ENCODE results near the gene COL8A2. TPM values are rescaled to one million over a fixed set of nuclear protein-coding genes. Genes with fewer than 3 reads are reported as not detected.

COL8A2 gene
- total and polyA plus RNA-seq, 2 donors = 6.7 to 11.5 TPM

- no peak for DNase-seq (ENCODE audit: low read depth in 6 of 9, low spot score in 9 of 9)
- Histone ChIP-seq H3K4me3 (ENCODE audit: low read length in 2 of 2) (no peak overlapping the region), H3K27ac (ENCODE audit: low read depth in 1 of 2, low read length in 1 of 2) (no peak overlapping the region), H3K36me3 (ENCODE audit: control insufficient read depth in 2 of 2, insufficient read depth in 2 of 2, low read length in 1 of 2) (peaks cover 0 to 7% of the 10 kb centered on the region in 2 donors), H3K27me3 (ENCODE audit: control insufficient read depth in 2 of 2, insufficient read depth in 1 of 2, low read length in 1 of 2) (no peaks in the 10 kb centered on the region), H3K9me3 (ENCODE audit: control insufficient read depth in 2 of 2, insufficient read depth in 1 of 2, low read length in 1 of 2) (no peaks in the 10 kb centered on the region), H3K4me1 (ENCODE audit: control insufficient read depth in 2 of 2, insufficient read depth in 2 of 2, low read length in 2 of 2) (peaks cover 36 to 67% of the 10 kb centered on the region in 2 donors)
- 98% methylated on average over 6 of the region's 6 CpGs for WGBS
Measured at GRCh38 chr1:36154335-36154734, 29.3 kb upstream of the COL8A2 start.

- Histone ChIP-seq H3K9me3 (ENCODE audit: control insufficient read depth in 2 of 2, insufficient read depth in 1 of 2, low read length in 1 of 2) (no peaks in the 10 kb centered on the region), H3K4me1 (ENCODE audit: control insufficient read depth in 2 of 2, insufficient read depth in 2 of 2, low read length in 2 of 2) (peaks cover 35 to 63% of the 10 kb centered on the region in 2 donors), H3K36me3 (ENCODE audit: control insufficient read depth in 2 of 2, insufficient read depth in 2 of 2, low read length in 1 of 2) (peaks cover 0 to 5% of the 10 kb centered on the region in 2 donors), H3K27me3 (ENCODE audit: control insufficient read depth in 2 of 2, insufficient read depth in 1 of 2, low read length in 1 of 2) (no peaks in the 10 kb centered on the region), H3K4me3 (ENCODE audit: low read length in 2 of 2) (no peak overlapping the region), H3K27ac (ENCODE audit: low read depth in 1 of 2, low read length in 1 of 2) (no peak overlapping the region)
- no peak for DNase-seq (ENCODE audit: low read depth in 6 of 9, low spot score in 9 of 9)
- WGBS = 98% methylated on average over 6 of the region's 6 CpGs
Measured at GRCh38 chr1:36153476-36153875, 28.5 kb upstream of the COL8A2 start.

- DNase-seq (ENCODE audit: low read depth in 6 of 9, low spot score in 9 of 9) = peak in 3 of 9 donors; percentile 65 to 83 (median 67)
- WGBS = 56% methylated on average over 3 of the region's 3 CpGs
- no peaks in the 10 kb centered on the region for H3K36me3 ChIP-seq (ENCODE audit: control insufficient read depth in 2 of 2, insufficient read depth in 2 of 2, low read length in 1 of 2)
- no peaks in the 10 kb centered on the region for H3K9me3 ChIP-seq (ENCODE audit: control insufficient read depth in 2 of 2, insufficient read depth in 1 of 2, low read length in 1 of 2)
- H3K27ac ChIP-seq (ENCODE audit: low read depth in 1 of 2, low read length in 1 of 2) = peak overlapping the region; percentile 80 to 93
- peaks cover 25 to 53% of the 10 kb centered on the region in 2 donors for H3K4me1 ChIP-seq (ENCODE audit: control insufficient read depth in 2 of 2, insufficient read depth in 2 of 2, low read length in 2 of 2)
- H3K27me3 ChIP-seq (ENCODE audit: control insufficient read depth in 2 of 2, insufficient read depth in 1 of 2, low read length in 1 of 2) = no peaks in the 10 kb centered on the region
- H3K4me3 ChIP-seq (ENCODE audit: low read length in 2 of 2) = no peak overlapping the region
Measured at GRCh38 chr1:36151845-36152203, 26.8 kb upstream of the COL8A2 start.

GRCh38 chr1:36151134-36151844 is 26.3 kb upstream of the COL8A2 start:
- DNase-seq (ENCODE audit: low read depth in 6 of 9, low spot score in 9 of 9) = peak in 1 of 9 donors; percentile 10
- Histone ChIP-seq H3K27ac (ENCODE audit: low read depth in 1 of 2, low read length in 1 of 2) (peak overlapping the region; percentile 80 to 93), H3K36me3 (ENCODE audit: control insufficient read depth in 2 of 2, insufficient read depth in 2 of 2, low read length in 1 of 2) (peaks cover 0 to 3% of the 10 kb centered on the region in 2 donors), H3K4me1 (ENCODE audit: control insufficient read depth in 2 of 2, insufficient read depth in 2 of 2, low read length in 2 of 2) (peaks cover 25 to 53% of the 10 kb centered on the region in 2 donors), H3K27me3 (ENCODE audit: control insufficient read depth in 2 of 2, insufficient read depth in 1 of 2, low read length in 1 of 2) (no peaks in the 10 kb centered on the region), H3K9me3 (ENCODE audit: control insufficient read depth in 2 of 2, insufficient read depth in 1 of 2, low read length in 1 of 2) (no peaks in the 10 kb centered on the region), H3K4me3 (ENCODE audit: low read length in 2 of 2) (no peak overlapping the region)
- 88% methylated on average over 1 of the region's 1 CpG for WGBS

- WGBS = 47% methylated on average over 12 of the region's 12 CpGs
- Histone ChIP-seq H3K36me3 (ENCODE audit: control insufficient read depth in 2 of 2, insufficient read depth in 2 of 2, low read length in 1 of 2) (peaks cover 0 to 3% of the 10 kb centered on the region in 2 donors), H3K4me1 (ENCODE audit: control insufficient read depth in 2 of 2, insufficient read depth in 2 of 2, low read length in 2 of 2) (peaks cover 25 to 52% of the 10 kb centered on the region in 2 donors), H3K27me3 (ENCODE audit: control insufficient read depth in 2 of 2, insufficient read depth in 1 of 2, low read length in 1 of 2) (no peaks in the 10 kb centered on the region), H3K4me3 (ENCODE audit: low read length in 2 of 2) (no peak overlapping the region), H3K27ac (ENCODE audit: low read depth in 1 of 2, low read length in 1 of 2) (peak overlapping the region; percentile 91 to 93), H3K9me3 (ENCODE audit: control insufficient read depth in 2 of 2, insufficient read depth in 1 of 2, low read length in 1 of 2) (no peaks in the 10 kb centered on the region)
- peak in 2 of 9 donors; percentile 40 to 65 for DNase-seq (ENCODE audit: low read depth in 6 of 9, low spot score in 9 of 9)
Measured at GRCh38 chr1:36150296-36151133, 25.5 kb upstream of the COL8A2 start.

- peaks cover 20 to 46% of the 10 kb centered on the region in 2 donors for H3K4me1 ChIP-seq (ENCODE audit: control insufficient read depth in 2 of 2, insufficient read depth in 2 of 2, low read length in 2 of 2)
- H3K27me3 ChIP-seq (ENCODE audit: control insufficient read depth in 2 of 2, insufficient read depth in 1 of 2, low read length in 1 of 2) = no peaks in the 10 kb centered on the region
- no peak overlapping the region for H3K4me3 ChIP-seq (ENCODE audit: low read length in 2 of 2)
- WGBS = 68% methylated on average over 6 of the region's 6 CpGs
- H3K9me3 ChIP-seq (ENCODE audit: control insufficient read depth in 2 of 2, insufficient read depth in 1 of 2, low read length in 1 of 2) = no peaks in the 10 kb centered on the region
- no peak for DNase-seq (ENCODE audit: low read depth in 6 of 9, low spot score in 9 of 9)
- peak overlapping the region; percentile 91 to 93 for H3K27ac ChIP-seq (ENCODE audit: low read depth in 1 of 2, low read length in 1 of 2)
- peaks cover 0 to 3% of the 10 kb centered on the region in 2 donors for H3K36me3 ChIP-seq (ENCODE audit: control insufficient read depth in 2 of 2, insufficient read depth in 2 of 2, low read length in 1 of 2)
Measured at GRCh38 chr1:36149973-36150295, 24.9 kb upstream of the COL8A2 start.

- no peaks in the 10 kb centered on the region for H3K9me3 ChIP-seq (ENCODE audit: control insufficient read depth in 2 of 2, insufficient read depth in 1 of 2, low read length in 1 of 2)
- peak within 1 kb of the TSS; percentile 91 to 93 for H3K27ac ChIP-seq (ENCODE audit: low read depth in 1 of 2, low read length in 1 of 2)
- peaks cover 18 to 44% of the 10 kb centered on the region in 2 donors for H3K4me1 ChIP-seq (ENCODE audit: control insufficient read depth in 2 of 2, insufficient read depth in 2 of 2, low read length in 2 of 2)
- peak within 1 kb of the TSS; percentile 73 to 92 for H3K4me3 ChIP-seq (ENCODE audit: low read length in 2 of 2)
- H3K27me3 ChIP-seq (ENCODE audit: control insufficient read depth in 2 of 2, insufficient read depth in 1 of 2, low read length in 1 of 2) = no peaks in the 10 kb centered on the region
- WGBS = 2% methylated on average over 62 of the region's 62 CpGs
- peak; percentile 96 to 99 (median 99) for DNase-seq (ENCODE audit: low read depth in 6 of 9, low spot score in 9 of 9)
- H3K36me3 ChIP-seq (ENCODE audit: control insufficient read depth in 2 of 2, insufficient read depth in 2 of 2, low read length in 1 of 2) = peaks cover 3% of the 10 kb centered on the region in 2 donors
Measured at GRCh38 chr1:36149237-36149972, 24.4 kb upstream of the COL8A2 start, which contains the start of gene TRAPPC3. TSS of gene TRAPPC3 (minus strand) at chr1:36149486. CDS start at chr1:36149378, 108 bp downstream.

- H3K27ac ChIP-seq (ENCODE audit: low read depth in 1 of 2, low read length in 1 of 2) = peak overlapping the region; percentile 79 to 88
Measured at GRCh38 chr1:36148821-36149236, 23.8 kb upstream of the COL8A2 start.

More at GRCh38 chr1:36148821-36149236, 23.8 kb upstream of the COL8A2 start:
- 8% methylated on average over 16 of the region's 16 CpGs for WGBS
- Histone ChIP-seq H3K4me1 (ENCODE audit: control insufficient read depth in 2 of 2, insufficient read depth in 2 of 2, low read length in 2 of 2) (peaks cover 18 to 44% of the 10 kb centered on the region in 2 donors), H3K4me3 (ENCODE audit: low read length in 2 of 2) (peak overlapping the region; percentile 73 to 92), H3K9me3 (ENCODE audit: control insufficient read depth in 2 of 2, insufficient read depth in 1 of 2, low read length in 1 of 2) (no peaks in the 10 kb centered on the region), H3K36me3 (ENCODE audit: control insufficient read depth in 2 of 2, insufficient read depth in 2 of 2, low read length in 1 of 2) (peaks cover 3 to 4% of the 10 kb centered on the region in 2 donors), H3K27me3 (ENCODE audit: control insufficient read depth in 2 of 2, insufficient read depth in 1 of 2, low read length in 1 of 2) (no peaks in the 10 kb centered on the region)
- DNase-seq (ENCODE audit: low read depth in 6 of 9, low spot score in 9 of 9) = no peak
